Measurements from ENCODE around the gene THAP12. TPM values are rescaled to one million over a fixed set of nuclear protein-coding genes. Genes with fewer than 3 reads are reported as not detected.

The THAP12 gene
- total RNA-seq, 1 donor from 2014 or later = 52.8 TPM

GRCh38 chr11:76302996-76303395 lies 77.9 kb downstream of the THAP12 start:
- H3K27ac Mint-ChIP-seq = no peak overlapping the region
- no peaks in the 10 kb centered on the region for H3K9me3 Mint-ChIP-seq
- H3K36me3 Mint-ChIP-seq = no peaks in the 10 kb centered on the region
- peaks cover 10% of the 10 kb centered on the region for H3K4me1 Mint-ChIP-seq (ENCODE audit: unreplicated experiment)
- no peak overlapping the region for H3K4me3 Mint-ChIP-seq
- DNase-seq (ENCODE audit: extremely low spot score, unreplicated experiment) = no peak
- H3K27me3 Mint-ChIP-seq = peaks cover 8% of the 10 kb centered on the region
- no peak for TF ChIP-seq CTCF (conservative IDR thresholded peaks at IDR 0.05)

Other genes starting within 250 kb of the THAP12 start
- 18.2 and 25.9 TPM in 2 replicates for gene WNT11, start 174.6 kb downstream of the THAP12 start, total RNA-seq (ENCODE audit: low replicate concordance)
- 3.9 and 9.9 TPM in 2 replicates for gene GVQW3, start 191 bp upstream of the THAP12 start, total RNA-seq (ENCODE audit: low replicate concordance)
- 20.1 and 32.3 TPM in 2 replicates for gene EMSY, start 63.9 kb upstream of the THAP12 start, total RNA-seq (ENCODE audit: low replicate concordance)

Measured in type B pancreatic cell (in vitro differentiated cells).